ENCODE results near the gene BCL6. TPM values are rescaled to one million over a fixed set of nuclear protein-coding genes. Genes with fewer than 3 reads are reported as not detected.

Gene BCL6
- polyA plus RNA-seq, 1 donor (not counting 4 experiments of a cell fraction or from before 2014, with no cell fraction given), result 7.7 TPM

DNA sequence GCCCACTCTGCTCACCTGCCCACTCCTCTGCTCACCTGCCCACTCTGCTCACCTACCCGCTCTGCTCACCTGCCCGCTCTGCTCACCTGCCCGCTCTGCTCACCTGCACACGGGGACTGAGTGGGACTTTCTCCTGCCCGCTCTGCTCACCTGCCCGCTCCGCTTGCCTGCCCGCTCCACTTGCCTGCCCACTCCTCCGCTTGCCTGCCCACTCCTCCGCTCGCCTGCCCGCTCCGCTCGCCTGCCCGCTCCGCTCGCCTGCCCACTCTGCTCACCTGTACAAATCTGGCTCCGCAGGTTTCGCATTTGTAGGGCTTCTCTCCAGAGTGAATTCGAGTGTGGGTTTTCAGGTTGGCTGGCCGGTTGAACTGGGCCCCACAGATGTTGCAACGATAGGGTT, 20.0 kb downstream of the BCL6 start:
- Histone ChIP-seq H3K27me3 (ENCODE audit: control insufficient read depth, extremely low read depth, insufficient read depth, low read length) (no peaks in the 10 kb centered on the region), H3K9me3 (ENCODE audit: control insufficient read depth, low read depth, low read length) (no peaks in the 10 kb centered on the region), H3K9ac (ENCODE audit: control insufficient read depth, extremely low read depth, insufficient read depth, low read length) (no peak overlapping the region), H3K4me1 (ENCODE audit: control insufficient read depth, extremely low read depth, insufficient read depth, low read length) (no peaks in the 10 kb centered on the region), H3K4me3 (ENCODE audit: control insufficient read depth in 2 of 3, extremely low read depth in 1 of 3, insufficient read depth in 2 of 3, low read depth in 1 of 3, low read length in 3 of 3) (no peak overlapping the region), H3K27ac (ENCODE audit: control insufficient read depth, insufficient read depth, low read length) (no peak overlapping the region), H3K9me1 (ENCODE audit: control insufficient read depth, extremely low read depth, insufficient read depth, low read length) (no peaks in the 10 kb centered on the region), H3K36me3 (ENCODE audit: control insufficient read depth in 2 of 2, extremely low read depth in 1 of 2, insufficient read depth in 2 of 2, low read length in 2 of 2) (peaks cover 46 to 53% of the 10 kb centered on the region in 2 experiments), H2AFZ (ENCODE audit: control insufficient read depth, low read length) (no peak overlapping the region), H3K4me2 (ENCODE audit: control insufficient read depth, extremely low read depth, insufficient read depth, low read depth, low read length) (no peak overlapping the region), H3K79me2 (ENCODE audit: control insufficient read depth, insufficient read depth, low read length) (no peaks in the 10 kb centered on the region), H4K20me1 (ENCODE audit: control insufficient read depth, extremely low read depth, insufficient read depth, low read length) (no peaks in the 10 kb centered on the region)
- DNase-seq (ENCODE audit: low read depth, low spot score) (no peak), FAIRE-seq (no peak)
- dilution Hi-C loops (cut with MboI; ENCODE audit: extremely low pct_ligation_motif_present, low sequenced_read_pairs), result loop anchor here (25.0 kb wide), 1 partner anchor 1212 kb away; no protein-coding TSS in a partner anchor
- TF ChIP-seq, protein P1, sequence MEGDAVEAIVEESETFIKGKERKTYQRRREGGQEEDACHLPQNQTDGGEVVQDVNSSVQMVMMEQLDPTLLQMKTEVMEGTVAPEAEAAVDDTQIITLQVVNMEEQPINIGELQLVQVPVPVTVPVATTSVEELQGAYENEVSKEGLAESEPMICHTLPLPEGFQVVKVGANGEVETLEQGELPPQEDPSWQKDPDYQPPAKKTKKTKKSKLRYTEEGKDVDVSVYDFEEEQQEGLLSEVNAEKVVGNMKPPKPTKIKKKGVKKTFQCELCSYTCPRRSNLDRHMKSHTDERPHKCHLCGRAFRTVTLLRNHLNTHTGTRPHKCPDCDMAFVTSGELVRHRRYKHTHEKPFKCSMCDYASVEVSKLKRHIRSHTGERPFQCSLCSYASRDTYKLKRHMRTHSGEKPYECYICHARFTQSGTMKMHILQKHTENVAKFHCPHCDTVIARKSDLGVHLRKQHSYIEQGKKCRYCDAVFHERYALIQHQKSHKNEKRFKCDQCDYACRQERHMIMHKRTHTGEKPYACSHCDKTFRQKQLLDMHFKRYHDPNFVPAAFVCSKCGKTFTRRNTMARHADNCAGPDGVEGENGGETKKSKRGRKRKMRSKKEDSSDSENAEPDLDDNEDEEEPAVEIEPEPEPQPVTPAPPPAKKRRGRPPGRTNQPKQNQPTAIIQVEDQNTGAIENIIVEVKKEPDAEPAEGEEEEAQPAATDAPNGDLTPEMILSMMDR (optimal IDR thresholded peaks at IDR 0.05 in 1 of 3, IDR thresholded peaks at IDR 0.05 in 1 of 3, conservative IDR thresholded peaks at IDR 0.05 in 1 of 3; ENCODE audit: extremely low read depth in 1 of 3, insufficient read depth in 2 of 3, low read length in 3 of 3), result no peak
- TF ChIP-seq EZH2 (IDR thresholded peaks at IDR 0.05; ENCODE audit: low read length), result no peak

- no peak overlapping the region for H3K4me3 ChIP-seq (ENCODE audit: control insufficient read depth in 2 of 3, extremely low read depth in 1 of 3, insufficient read depth in 2 of 3, low read depth in 1 of 3, low read length in 3 of 3)
- DNase-seq (ENCODE audit: low read depth, low spot score), result no peak
- H3K36me3 ChIP-seq (ENCODE audit: control insufficient read depth in 2 of 2, extremely low read depth in 1 of 2, insufficient read depth in 2 of 2, low read length in 2 of 2), result peaks cover 27 to 34% of the 10 kb centered on the region in 2 experiments
- H3K9me1 ChIP-seq (ENCODE audit: control insufficient read depth, extremely low read depth, insufficient read depth, low read length), result no peaks in the 10 kb centered on the region
- H4K20me1 ChIP-seq (ENCODE audit: control insufficient read depth, extremely low read depth, insufficient read depth, low read length), result no peaks in the 10 kb centered on the region
- no peak for FAIRE-seq
- no peaks in the 10 kb centered on the region for H3K27me3 ChIP-seq (ENCODE audit: control insufficient read depth, extremely low read depth, insufficient read depth, low read length)
- H2AFZ ChIP-seq (ENCODE audit: control insufficient read depth, low read length), result no peak overlapping the region
- no peak overlapping the region for H3K4me2 ChIP-seq (ENCODE audit: control insufficient read depth, extremely low read depth, insufficient read depth, low read depth, low read length)
- H3K4me1 ChIP-seq (ENCODE audit: control insufficient read depth, extremely low read depth, insufficient read depth, low read length), result no peaks in the 10 kb centered on the region
- TF ChIP-seq EZH2 (IDR thresholded peaks at IDR 0.05; ENCODE audit: low read length), result no peak
- TF ChIP-seq, protein P1 (optimal IDR thresholded peaks at IDR 0.05 in 1 of 3, IDR thresholded peaks at IDR 0.05 in 1 of 3, conservative IDR thresholded peaks at IDR 0.05 in 1 of 3; ENCODE audit: extremely low read depth in 1 of 3, insufficient read depth in 2 of 3, low read length in 3 of 3), result no peak
- dilution Hi-C loops (cut with MboI; ENCODE audit: extremely low pct_ligation_motif_present, low sequenced_read_pairs), result no loop called here
- no peak overlapping the region for H3K9ac ChIP-seq (ENCODE audit: control insufficient read depth, extremely low read depth, insufficient read depth, low read length)
- H3K9me3 ChIP-seq (ENCODE audit: control insufficient read depth, low read depth, low read length), result no peaks in the 10 kb centered on the region
- no peak overlapping the region for H3K27ac ChIP-seq (ENCODE audit: control insufficient read depth, insufficient read depth, low read length)
- no peaks in the 10 kb centered on the region for H3K79me2 ChIP-seq (ENCODE audit: control insufficient read depth, insufficient read depth, low read length)
Observed at GRCh38 chr3:187722206-187722612, 23.1 kb downstream of the BCL6 start.
